Fibroblast of villous mesenchyme (primary cell): Measurements from ENCODE around the gene RAPH1. TPM values are rescaled to one million over a fixed set of nuclear protein-coding genes. Genes with fewer than 3 reads are reported as not detected.
"Not testable (repeated sequence)": the region's sequence is repeated elsewhere in the genome, so short reads cannot be mapped to it uniquely, and the experiment has no call there.

Experiments
- DNase-seq: peaks from one replicate; pipeline ENCODE4 v3.0.0-alpha.2; 2010; ENCODE audit warnings: low read depth
- H3K4me3 ChIP-seq: 2 replicates; pipeline ENCODE4 v1.5.1; 2011; ENCODE audit warnings: low read depth, mild to moderate bottlenecking, low read length
- total RNA-seq: library from RNA; depleted of rRNA; stranded (reverse); fragments of >200 nt; gene quantifications from 2 replicates; pipeline ENCODE4 v1.2.3, GENCODE V29; 2012
- TF ChIP-seq, protein P1 (sequence below): IDR thresholded peaks from 2 replicates; pipeline ENCODE4 v1.5.1; 2012; ENCODE audit warnings: low read depth, mild to moderate bottlenecking, low read length; ENCODE audit not compliant: insufficient read depth

The RAPH1 gene
- total RNA-seq, 1 donor: 19.4 TPM

DNA sequence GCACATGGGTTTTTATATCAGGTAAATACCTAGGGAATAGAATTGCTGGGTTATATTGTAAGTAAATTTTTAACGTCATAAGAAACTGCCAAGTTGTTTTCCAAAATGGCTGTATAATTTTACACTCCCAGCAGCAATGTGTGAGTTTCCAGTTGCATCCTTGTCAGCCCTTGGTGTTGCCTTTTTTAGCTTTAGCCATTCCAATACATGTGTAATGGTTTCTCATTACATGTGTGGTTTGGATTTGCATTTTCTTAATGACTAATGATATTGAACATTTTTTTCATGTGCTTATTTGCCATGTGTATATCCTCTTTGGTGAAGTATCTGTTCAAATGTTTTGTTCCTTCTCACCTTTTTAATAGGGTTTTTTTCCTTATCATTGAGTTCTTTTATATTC is 136.1 kb downstream of the RAPH1 start:
- DNase-seq: no peak
- TF ChIP-seq, protein P1, sequence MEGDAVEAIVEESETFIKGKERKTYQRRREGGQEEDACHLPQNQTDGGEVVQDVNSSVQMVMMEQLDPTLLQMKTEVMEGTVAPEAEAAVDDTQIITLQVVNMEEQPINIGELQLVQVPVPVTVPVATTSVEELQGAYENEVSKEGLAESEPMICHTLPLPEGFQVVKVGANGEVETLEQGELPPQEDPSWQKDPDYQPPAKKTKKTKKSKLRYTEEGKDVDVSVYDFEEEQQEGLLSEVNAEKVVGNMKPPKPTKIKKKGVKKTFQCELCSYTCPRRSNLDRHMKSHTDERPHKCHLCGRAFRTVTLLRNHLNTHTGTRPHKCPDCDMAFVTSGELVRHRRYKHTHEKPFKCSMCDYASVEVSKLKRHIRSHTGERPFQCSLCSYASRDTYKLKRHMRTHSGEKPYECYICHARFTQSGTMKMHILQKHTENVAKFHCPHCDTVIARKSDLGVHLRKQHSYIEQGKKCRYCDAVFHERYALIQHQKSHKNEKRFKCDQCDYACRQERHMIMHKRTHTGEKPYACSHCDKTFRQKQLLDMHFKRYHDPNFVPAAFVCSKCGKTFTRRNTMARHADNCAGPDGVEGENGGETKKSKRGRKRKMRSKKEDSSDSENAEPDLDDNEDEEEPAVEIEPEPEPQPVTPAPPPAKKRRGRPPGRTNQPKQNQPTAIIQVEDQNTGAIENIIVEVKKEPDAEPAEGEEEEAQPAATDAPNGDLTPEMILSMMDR: no peak

DNA sequence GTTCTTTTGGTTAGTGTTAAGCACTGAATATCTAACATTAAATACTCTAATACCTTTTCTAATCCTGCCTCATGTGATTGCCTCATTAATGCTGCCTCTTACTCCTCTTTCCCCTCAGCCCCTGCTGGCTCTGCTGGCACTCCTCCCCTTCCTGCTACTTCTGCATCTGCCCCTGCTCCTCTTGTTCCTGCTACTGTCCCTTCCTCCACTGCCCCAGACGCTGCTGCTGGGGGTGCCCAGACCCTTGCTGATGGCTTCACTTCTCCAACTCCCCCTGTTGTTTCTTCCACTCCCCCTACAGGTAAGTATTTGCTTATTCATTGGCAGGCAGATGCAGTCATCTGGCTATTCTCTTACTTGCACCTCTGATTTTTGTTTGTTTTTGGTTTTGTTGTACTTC is 138.4 kb downstream of the RAPH1 start:
- no peak for DNase-seq
- H3K4me3 ChIP-seq: no peak overlapping the region
- TF ChIP-seq, protein P1: peak; percentile 47

More for the DNA sequence above, 136.1 kb downstream of the RAPH1 start:
- no peak overlapping the region for H3K4me3 ChIP-seq

DNA sequence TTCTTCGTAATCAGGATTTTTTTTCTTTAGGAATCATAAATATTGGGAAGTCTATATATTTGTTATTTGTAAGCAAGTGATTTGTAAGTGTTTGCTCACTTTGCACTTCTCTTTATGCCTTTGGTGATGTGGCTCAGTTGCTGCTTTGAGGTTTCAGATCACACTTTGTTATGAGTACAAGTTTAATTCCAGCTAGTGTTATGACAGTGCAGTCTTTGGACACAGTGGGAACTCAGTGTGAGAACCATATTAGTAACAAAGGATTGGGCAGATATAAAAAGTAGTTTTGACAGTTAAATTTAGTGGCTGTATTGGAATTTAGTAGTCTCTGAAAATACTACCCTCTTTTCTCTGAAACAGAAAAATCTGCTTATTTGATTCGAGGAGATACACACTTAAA is 139.2 kb downstream of the RAPH1 start:
- DNase-seq: peak; percentile 32
- TF ChIP-seq, protein P1: no peak

DNA sequence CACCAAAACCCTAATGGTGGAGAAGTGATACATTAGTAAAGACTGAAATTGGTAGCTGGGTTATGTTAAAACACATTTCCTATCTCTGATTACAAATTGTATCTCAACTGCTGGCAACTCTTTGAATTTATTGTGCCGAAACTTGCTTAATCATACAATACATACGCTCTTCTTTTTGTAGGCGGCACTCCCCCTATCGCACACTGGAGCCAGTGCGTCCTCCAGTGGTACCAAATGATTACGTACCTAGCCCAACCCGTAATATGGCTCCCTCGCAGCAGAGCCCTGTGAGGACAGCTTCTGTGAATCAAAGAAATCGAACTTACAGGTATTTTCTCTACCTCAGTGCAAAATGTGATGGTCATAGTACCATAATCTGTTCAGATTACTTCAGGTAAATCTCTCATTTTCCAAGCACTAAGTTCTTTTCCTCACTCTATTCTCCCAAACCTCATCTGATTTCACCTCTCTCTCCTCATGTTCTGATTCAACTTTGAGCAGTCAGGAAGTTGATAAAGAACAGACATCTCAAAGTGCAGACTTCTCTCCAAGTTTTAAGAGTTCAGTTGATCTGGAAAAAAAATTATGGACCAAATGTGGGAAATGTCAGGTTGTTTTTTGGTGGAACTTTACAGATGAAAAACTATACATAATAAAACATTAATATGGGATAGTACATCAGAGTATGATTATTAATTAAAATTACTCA is 140.4 kb downstream of the RAPH1 start:
- TF ChIP-seq, protein P1: peak; percentile 4
- H3K4me3 ChIP-seq: no peak overlapping the region
- peak; percentile 26 for DNase-seq

More for the DNA sequence above, 139.2 kb downstream of the RAPH1 start:
- no peak overlapping the region for H3K4me3 ChIP-seq

DNA sequence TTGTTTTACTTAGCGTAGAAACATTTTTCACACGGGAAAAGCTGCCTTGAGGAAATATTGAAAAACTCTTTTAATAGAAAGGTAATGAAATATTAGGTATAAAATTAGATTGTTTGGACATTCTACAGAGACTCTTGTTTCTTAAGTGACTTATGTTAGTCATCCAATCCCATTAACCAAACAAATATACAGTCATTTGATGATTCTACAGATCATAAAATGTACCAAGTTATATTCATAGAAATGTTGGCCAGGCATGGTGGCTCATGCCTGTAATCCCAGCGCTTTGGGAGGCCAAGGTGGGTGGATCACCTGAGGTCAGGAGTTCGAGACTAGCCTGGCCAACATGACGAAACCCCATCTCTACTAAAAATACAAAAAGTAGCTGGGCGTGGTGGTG is 146.9 kb downstream of the RAPH1 start:
- DNase-seq, H3K4me3 ChIP-seq: not testable (repeated sequence)

DNA sequence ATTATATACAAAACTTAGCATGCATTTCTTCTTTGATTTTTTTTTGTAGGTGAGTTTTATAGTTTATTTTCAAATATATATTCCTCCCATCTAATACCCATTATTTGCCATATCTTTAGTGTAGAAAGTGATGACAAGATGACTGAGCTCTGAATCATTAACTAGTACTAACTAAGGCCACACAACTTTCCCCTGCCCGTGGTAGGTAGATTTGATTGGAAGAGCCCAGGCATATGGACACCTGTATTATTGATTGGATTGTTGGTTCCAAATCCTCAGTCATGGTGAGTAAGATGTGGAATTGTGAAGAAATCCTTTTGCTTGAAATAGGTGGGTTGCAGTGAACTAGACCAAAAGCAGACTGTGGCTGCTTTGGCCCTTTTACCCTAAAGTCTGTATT is 152.1 kb downstream of the RAPH1 start:
- no peak overlapping the region for H3K4me3 ChIP-seq
- TF ChIP-seq, protein P1: no peak
- DNase-seq: no peak

DNA sequence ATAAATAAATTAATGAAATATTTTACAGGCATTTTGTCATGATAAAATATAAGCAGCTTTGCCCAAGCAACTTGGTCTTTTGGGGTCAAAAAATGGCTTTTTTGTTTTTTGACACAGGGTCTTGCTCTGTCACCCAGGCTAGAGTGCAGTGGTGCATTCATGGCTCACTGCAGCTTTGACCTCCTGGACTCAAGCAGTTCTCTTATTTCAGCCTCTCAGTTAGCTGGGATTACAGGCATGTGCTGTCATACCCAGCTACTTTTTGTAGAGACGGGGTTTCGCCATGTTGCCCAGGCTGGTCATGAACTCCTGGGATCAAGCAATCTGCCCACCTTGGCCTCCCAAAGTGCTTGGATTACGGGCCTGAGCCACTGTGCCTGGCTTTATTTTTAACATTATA is 155.9 kb downstream of the RAPH1 start:
- no peak overlapping the region for H3K4me3 ChIP-seq
- TF ChIP-seq, protein P1: no peak
- no peak for DNase-seq
